Breast epithelium (tissue), 4 donors: ENCODE measurements around the gene ADARB2. TPM values are rescaled to one million over a fixed set of nuclear protein-coding genes. Genes with fewer than 3 reads are reported as not detected.

Experiments
- DNase-seq, 2 donors: peaks; one replicate each; pipeline ENCODE4 v3.0.0-alpha.2; 2019; ENCODE audit warnings: low spot score in 2 of 2
- H3K27ac ChIP-seq, 2 donors: fragments of 200-600 bp; sonication (generic) in 1 of 2; one replicate each; pipeline ENCODE4 v1.5.1; 2016 to 2019; ENCODE audit warnings: mild to moderate bottlenecking in 1 of 2
- H3K27me3 ChIP-seq, 2 donors: fragments of 200-600 bp; sonication (generic) in 1 of 2; one replicate each; pipeline versions ENCODE4 v1.5.1 to v1.6.0; 2017 to 2019; ENCODE audit warnings: control low read depth in 1 of 2, mild to moderate bottlenecking in 1 of 2
- H3K36me3 ChIP-seq: fragments of 200-600 bp; one replicate; pipeline ENCODE4 v1.5.1; 2019
- H3K4me1 ChIP-seq, 2 donors: fragments of 200-600 bp; sonication (generic); one replicate each; pipeline ENCODE4 v1.5.1; 2016 to 2019; ENCODE audit warnings: control low read depth in 1 of 2
- H3K4me3 ChIP-seq, 3 donors: fragments of 200-600 bp; sonication (generic); 1 replicate in 2 of 3; 2 replicates in 1 of 3; pipeline ENCODE4 v1.5.1; 2016 to 2019; ENCODE audit warnings: mild to moderate bottlenecking in 3 of 3, moderate library complexity in 2 of 3
- H3K9me3 ChIP-seq, 2 donors: fragments of 200-600 bp; sonication (generic) in 1 of 2; one replicate each; pipeline ENCODE4 v1.5.1; 2016 to 2019; ENCODE audit warnings: control low read depth in 1 of 2
- CTCF ChIP-seq, 3 donors: fragments of 450-650 bp; IDR thresholded peaks; one replicate each; pipeline ENCODE4 v1.5.1; 2016 to 2017; ENCODE audit warnings: antibody characterized with exemption in 3 of 3, mild to moderate bottlenecking in 3 of 3, moderate library complexity in 3 of 3
- POLR2A ChIP-seq: fragments of 450-650 bp; IDR thresholded peaks from one replicate; pipeline ENCODE4 v1.6.1; 2016; ENCODE audit warnings: antibody characterized with exemption, mild to moderate bottlenecking, moderate library complexity
- POLR2AphosphoS5 ChIP-seq, 3 donors: sonication (generic); formaldehyde crosslinking; IDR thresholded peaks; one replicate each; pipeline ENCODE4 v1.6.1; 2017; ENCODE audit warnings: antibody characterized with exemption in 3 of 3
- intact Hi-C: fragments of 100-400 bp; cut with DNase I; formaldehyde crosslinking; loops from one replicate; pipeline ENCODE4 v1.15.1; 2023; ENCODE audit warnings: low total_unique reads
- total RNA-seq, 3 donors: library from RNA; depleted of rRNA; stranded (reverse); fragments of >200 nt; gene quantifications; one replicate each; pipeline ENCODE4 v1.1.0, GENCODE V29; 2016

The ADARB2 gene
- total RNA-seq, 3 donors from 2014 or later, result 0.32 to 3.9 (median 2.0) TPM

DNA sequence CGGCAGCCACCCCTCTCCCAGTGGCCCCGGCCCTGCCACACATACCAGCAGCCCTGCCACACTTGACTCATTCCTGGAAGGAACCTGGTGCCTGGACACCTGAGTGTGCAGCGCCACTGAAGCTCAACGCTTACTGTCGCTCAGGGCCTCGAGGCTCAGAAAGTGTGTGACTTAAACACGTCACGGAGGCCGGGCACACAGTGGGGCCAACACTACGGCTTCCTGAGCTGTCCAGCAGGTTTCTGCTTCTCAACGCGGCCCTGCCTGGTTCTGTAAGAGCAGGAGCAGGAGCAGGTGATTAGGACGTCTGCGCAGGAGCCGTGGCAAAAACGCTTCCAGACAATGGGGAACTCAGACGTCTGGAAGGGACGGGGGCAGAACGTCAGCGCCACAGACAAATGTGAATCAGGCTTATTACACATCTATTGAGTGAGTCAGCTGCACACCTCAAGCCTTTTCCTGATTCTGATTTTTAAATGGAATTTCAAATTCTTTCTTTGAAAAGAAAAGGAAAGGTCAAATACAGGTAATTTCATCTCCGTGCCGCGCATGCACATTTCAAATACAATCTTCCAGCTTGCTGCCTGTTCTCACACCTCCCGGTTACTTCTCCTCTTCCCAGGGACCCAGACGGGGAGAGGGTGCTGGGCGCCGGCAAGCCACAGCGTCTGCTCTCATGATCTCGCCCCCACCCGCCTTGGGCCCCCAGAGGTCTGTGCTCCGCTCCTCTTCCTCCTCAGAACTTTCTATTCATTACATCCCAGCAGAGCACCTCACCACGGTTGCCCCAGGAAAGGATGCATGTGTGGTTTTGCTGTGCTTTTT, 66.6 kb downstream of the ADARB2 start:
- no peak for DNase-seq
- H3K9me3 ChIP-seq, result no peaks in the 10 kb centered on the region
- intact Hi-C loops, result no loop called here
- H3K27ac ChIP-seq, result no peak overlapping the region
- peaks cover 0 to 8% of the 10 kb centered on the region in 2 donors for H3K27me3 ChIP-seq
- H3K4me3 ChIP-seq, result no peak overlapping the region
- no peaks in the 10 kb centered on the region for H3K4me1 ChIP-seq
- no peaks in the 10 kb centered on the region for H3K36me3 ChIP-seq
- TF ChIP-seq POLR2A (no peak), POLR2AphosphoS5 (IDR thresholded peaks at IDR 0.05) (no peak), CTCF (IDR thresholded peaks at IDR 0.05) (no peak)

DNA sequence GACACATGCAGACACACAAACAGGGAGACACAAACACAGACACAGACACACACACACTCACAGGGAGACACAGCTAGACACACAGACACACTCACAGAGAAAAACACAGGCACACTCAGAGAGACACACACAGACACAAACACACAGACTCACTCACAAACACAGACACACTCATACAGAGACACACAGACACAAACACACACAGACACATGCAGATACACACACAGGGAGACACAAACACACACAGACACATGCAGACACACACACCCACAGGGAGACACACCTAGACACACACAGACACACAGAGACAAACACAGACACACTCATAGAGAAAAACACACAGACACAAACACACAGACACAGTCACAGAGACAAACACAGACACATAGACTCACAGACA, 67.9 kb downstream of the ADARB2 start:
- intact Hi-C loops, result loop anchor here (1.0 kb wide), 1 partner anchor 11 kb away; no protein-coding TSS in a partner anchor
- Histone ChIP-seq H3K9me3 (no peaks in the 10 kb centered on the region), H3K27ac (no peak overlapping the region), H3K27me3 (peaks cover 0 to 8% of the 10 kb centered on the region in 2 donors), H3K4me1 (no peaks in the 10 kb centered on the region), H3K4me3 (no peak overlapping the region), H3K36me3 (no peaks in the 10 kb centered on the region)
- no peak for DNase-seq
- TF ChIP-seq POLR2A (no peak), POLR2AphosphoS5 (IDR thresholded peaks at IDR 0.05) (no peak), CTCF (IDR thresholded peaks at IDR 0.05) (no peak)

GRCh38 chr10:1668399-1668798, 68.9 kb downstream of the ADARB2 start:
- TF ChIP-seq CTCF (IDR thresholded peaks at IDR 0.05), result no peak
- no peak for TF ChIP-seq POLR2AphosphoS5 (IDR thresholded peaks at IDR 0.05)
- TF ChIP-seq POLR2A, result no peak
- Histone ChIP-seq H3K27ac (no peak overlapping the region), H3K4me1 (no peaks in the 10 kb centered on the region), H3K36me3 (no peaks in the 10 kb centered on the region), H3K4me3 (no peak overlapping the region), H3K9me3 (no peaks in the 10 kb centered on the region), H3K27me3 (peaks cover 0 to 8% of the 10 kb centered on the region in 2 donors)
- DNase-seq, result no peak
- intact Hi-C loops, result no loop called here

- H3K27me3 ChIP-seq, result peaks cover 0 to 8% of the 10 kb centered on the region in 2 donors
- peaks cover 0 to 1% of the 10 kb centered on the region in 2 donors for H3K9me3 ChIP-seq
- TF ChIP-seq POLR2A (no peak), CTCF (IDR thresholded peaks at IDR 0.05) (no peak), POLR2AphosphoS5 (IDR thresholded peaks at IDR 0.05) (no peak)
- H3K36me3 ChIP-seq, result no peaks in the 10 kb centered on the region
- intact Hi-C loops, result no loop called here
- DNase-seq, result no peak
- H3K27ac ChIP-seq, result no peak overlapping the region
- H3K4me3 ChIP-seq, result no peak overlapping the region
- no peaks in the 10 kb centered on the region for H3K4me1 ChIP-seq
These were observed 69.9 kb downstream of the ADARB2 start for GRCh38 chr10:1667392-1667791.

GRCh38 chr10:1666147-1666546, 71.2 kb downstream of the ADARB2 start:
- peaks cover 0 to 3% of the 10 kb centered on the region in 2 donors for H3K9me3 ChIP-seq
- peaks cover 0 to 14% of the 10 kb centered on the region in 2 donors for H3K27me3 ChIP-seq
- TF ChIP-seq POLR2AphosphoS5 (IDR thresholded peaks at IDR 0.05), result no peak
- no peak for TF ChIP-seq CTCF (IDR thresholded peaks at IDR 0.05)
- TF ChIP-seq POLR2A, result no peak
- H3K27ac ChIP-seq, result no peak overlapping the region
- intact Hi-C loops, result no loop called here
- no peak for DNase-seq
- H3K4me1 ChIP-seq, result no peaks in the 10 kb centered on the region
- H3K4me3 ChIP-seq, result no peak overlapping the region
- no peaks in the 10 kb centered on the region for H3K36me3 ChIP-seq
